SU-DHL-6 (cell line): Measurements from ENCODE around the gene EBF3.

Experiments used
- H2AFZ ChIP-seq: fragments of 200-600 bp; sonication (generic); 2 replicates; pipeline ENCODE4 v1.6.1; 2014; ENCODE audit warnings: low read depth, mild to moderate bottlenecking, moderate library complexity, mixed read lengths, antibody characterized with exemption, low read length; ENCODE audit not compliant: severe bottlenecking
- H3F3A ChIP-seq: fragments of 200-600 bp; shearing (Covaris generic); 2 replicates; pipeline ENCODE4 v1.6.0; 2016; ENCODE audit warnings: antibody characterized with exemption, mild to moderate bottlenecking; ENCODE audit not compliant: insufficient read depth
- H3K27ac ChIP-seq: fragments of 200-600 bp; sonication (generic); 2 replicates; pipeline ENCODE4 v1.5.1; 2016; ENCODE audit warnings: low read depth, mild to moderate bottlenecking, low read length, moderate library complexity, mixed read lengths
- H3K27me3 ChIP-seq: fragments of 200-600 bp; sonication (generic), shearing (Covaris generic); 2 replicates; pipeline ENCODE4 v1.6.0; 2014; ENCODE audit warnings: mild to moderate bottlenecking, low read length
- H3K36me3 ChIP-seq: fragments of 200-600 bp; sonication (generic); 2 replicates; pipeline ENCODE4 v1.6.1; 2014; ENCODE audit warnings: mild to moderate bottlenecking, low read length, mixed read lengths
- H3K4me2 ChIP-seq: fragments of 300-600, 200-600 bp; shearing (Covaris generic), sonication (generic); 2 replicates; pipeline ENCODE4 v1.6.0; 2014; ENCODE audit warnings: low read length, low read depth, mild to moderate bottlenecking; ENCODE audit not compliant: poor library complexity, severe bottlenecking
- H3K4me3 ChIP-seq: fragments of 200-600 bp; sonication (generic); 2 replicates; pipeline ENCODE4 v1.5.1; 2014; ENCODE audit warnings: antibody characterized with exemption, low read length, mild to moderate bottlenecking, mixed read lengths; ENCODE audit not compliant: insufficient read depth, poor library complexity, severe bottlenecking
- H3K79me2 ChIP-seq: fragments of 200-600 bp; sonication (generic); 2 replicates; pipeline ENCODE4 v1.6.1; 2014; ENCODE audit warnings: mild to moderate bottlenecking, low read length, moderate library complexity; ENCODE audit not compliant: insufficient read depth
- H3K9ac ChIP-seq: fragments of 200-600 bp; sonication (generic); 2 replicates; pipeline ENCODE4 v1.7.0; 2014; ENCODE audit warnings: mild to moderate bottlenecking, low read length
- H3K9me2 ChIP-seq: fragments of 200-600 bp; sonication (generic); replicated peaks from 2 replicates; pipeline ENCODE4 v1.6.1; 2014; ENCODE audit warnings: low read length; ENCODE audit not compliant: insufficient read depth
- H3K9me3 ChIP-seq: fragments of 200-600 bp; sonication (generic); 2 replicates; pipeline ENCODE4 v1.6.1; 2014; ENCODE audit warnings: low read length, mixed read lengths; ENCODE audit not compliant: insufficient read depth
- H4K20me1 ChIP-seq: fragments of 200-600 bp; sonication (generic); 2 replicates; pipeline ENCODE4 v1.6.1; 2014; ENCODE audit warnings: low read depth, mild to moderate bottlenecking, antibody characterized with exemption, low read length, moderate library complexity, mixed read lengths
- EZH2phosphoT487 ChIP-seq: fragments of 200-600 bp; sonication (generic), shearing (Covaris generic); conservative IDR thresholded peaks from 2 replicates; pipeline ENCODE4 v1.6.1; 2018; ENCODE audit warnings: mild to moderate bottlenecking, antibody characterized with exemption, low read length, moderate library complexity, mixed read lengths
- TF ChIP-seq, protein P1 (sequence below): fragments of 200-600 bp; sonication (generic); IDR thresholded peaks from one replicate; pipeline ENCODE4 v1.5.1; 2017; ENCODE audit warnings: antibody characterized with exemption, mild to moderate bottlenecking, low read length, moderate library complexity; ENCODE audit not compliant: insufficient read depth, poor library complexity, severe bottlenecking

The EBF3 gene

DNA sequence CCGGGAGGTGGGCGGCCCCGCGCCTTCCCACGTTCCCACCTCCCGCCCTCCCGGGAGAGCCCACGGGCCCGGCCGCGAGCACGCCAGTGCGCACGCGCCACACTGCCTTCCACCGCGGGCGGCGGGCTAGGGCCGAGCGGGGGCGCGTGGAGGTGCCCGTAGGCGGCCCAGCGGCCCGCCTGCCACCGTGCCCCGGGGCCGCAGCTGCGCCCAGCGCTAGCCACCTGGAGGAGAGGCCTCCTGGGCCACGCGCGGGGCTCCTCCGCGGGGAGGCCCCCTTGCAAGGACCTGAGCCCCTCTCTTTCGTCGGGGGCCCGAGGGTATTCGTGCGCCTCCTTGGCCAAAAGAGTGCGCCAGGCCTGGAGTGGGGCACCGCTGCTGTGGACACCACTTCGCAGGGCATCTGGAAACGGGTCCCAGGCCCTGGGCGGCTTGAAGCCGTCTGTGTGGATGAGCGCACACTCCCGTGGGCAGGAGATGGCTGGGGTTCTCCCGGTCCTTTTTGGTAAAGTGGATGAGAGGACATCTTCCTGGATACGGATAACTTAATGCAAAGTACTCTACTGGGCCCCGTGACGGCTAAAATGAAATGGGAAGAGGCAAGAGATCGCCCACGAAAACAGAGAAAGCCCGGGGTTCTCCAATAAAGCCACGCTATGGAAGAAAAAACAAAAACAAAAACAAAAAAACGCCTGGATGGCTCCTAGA is 9.0 kb upstream of the EBF3 start:
- no peak overlapping the region for H3K4me2 ChIP-seq
- no peaks in the 10 kb centered on the region for H3K27me3 ChIP-seq
- H3K36me3 ChIP-seq = no peaks in the 10 kb centered on the region
- H4K20me1 ChIP-seq = no peaks in the 10 kb centered on the region
- no peak overlapping the region for H3K4me3 ChIP-seq
- H3K9me2 ChIP-seq = no peaks in the 10 kb centered on the region
- H3K9me3 ChIP-seq = no peaks in the 10 kb centered on the region
- no peak overlapping the region for H2AFZ ChIP-seq
- no peak overlapping the region for H3K27ac ChIP-seq
- H3K9ac ChIP-seq = no peak overlapping the region
- no peak for TF ChIP-seq EZH2phosphoT487
- TF ChIP-seq, protein P1, sequence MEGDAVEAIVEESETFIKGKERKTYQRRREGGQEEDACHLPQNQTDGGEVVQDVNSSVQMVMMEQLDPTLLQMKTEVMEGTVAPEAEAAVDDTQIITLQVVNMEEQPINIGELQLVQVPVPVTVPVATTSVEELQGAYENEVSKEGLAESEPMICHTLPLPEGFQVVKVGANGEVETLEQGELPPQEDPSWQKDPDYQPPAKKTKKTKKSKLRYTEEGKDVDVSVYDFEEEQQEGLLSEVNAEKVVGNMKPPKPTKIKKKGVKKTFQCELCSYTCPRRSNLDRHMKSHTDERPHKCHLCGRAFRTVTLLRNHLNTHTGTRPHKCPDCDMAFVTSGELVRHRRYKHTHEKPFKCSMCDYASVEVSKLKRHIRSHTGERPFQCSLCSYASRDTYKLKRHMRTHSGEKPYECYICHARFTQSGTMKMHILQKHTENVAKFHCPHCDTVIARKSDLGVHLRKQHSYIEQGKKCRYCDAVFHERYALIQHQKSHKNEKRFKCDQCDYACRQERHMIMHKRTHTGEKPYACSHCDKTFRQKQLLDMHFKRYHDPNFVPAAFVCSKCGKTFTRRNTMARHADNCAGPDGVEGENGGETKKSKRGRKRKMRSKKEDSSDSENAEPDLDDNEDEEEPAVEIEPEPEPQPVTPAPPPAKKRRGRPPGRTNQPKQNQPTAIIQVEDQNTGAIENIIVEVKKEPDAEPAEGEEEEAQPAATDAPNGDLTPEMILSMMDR = no peak
- H3F3A ChIP-seq = no peaks in the 10 kb centered on the region
- no peaks in the 10 kb centered on the region for H3K79me2 ChIP-seq

DNA sequence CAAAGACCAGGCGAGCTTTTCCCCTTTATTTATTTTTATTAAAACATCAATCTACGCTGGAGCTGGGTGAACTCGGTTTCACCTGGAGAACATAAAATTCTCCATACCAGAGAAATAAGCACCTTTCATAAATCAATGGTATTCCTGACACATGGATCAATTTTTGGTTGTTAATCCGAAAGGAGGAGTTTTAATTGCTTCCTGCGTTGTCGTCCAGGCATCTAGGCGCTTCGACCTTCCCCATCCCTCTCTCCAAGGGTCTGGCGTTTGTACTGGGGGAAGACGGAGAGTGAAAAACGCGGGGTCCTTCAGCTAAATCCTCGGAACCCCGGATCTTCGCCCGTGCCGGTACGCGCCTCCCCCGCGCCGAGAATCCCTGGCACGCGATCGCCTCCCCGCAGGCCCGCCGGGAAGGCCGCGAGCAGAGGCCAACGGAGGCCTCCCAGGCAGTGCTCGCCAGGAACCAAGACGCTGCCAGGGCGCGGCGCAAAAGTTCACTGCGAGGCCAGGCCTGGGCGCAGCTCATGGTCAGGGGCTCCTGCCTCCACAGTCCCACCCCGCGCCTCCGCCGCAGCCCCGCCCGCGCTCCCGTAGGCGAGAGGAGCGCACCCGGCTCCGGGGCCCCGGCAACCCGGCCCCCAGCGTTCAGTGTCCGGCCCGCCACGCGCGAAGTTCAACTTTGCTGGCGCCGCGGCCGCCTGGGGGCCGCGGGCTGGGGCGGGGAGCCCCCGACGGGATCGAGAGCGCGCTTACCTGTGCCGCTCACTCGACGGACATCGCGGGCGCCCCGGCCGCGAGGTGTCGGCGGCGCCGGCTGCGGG is 8.3 kb upstream of the EBF3 start:
- H3K9ac ChIP-seq = no peak overlapping the region
- TF ChIP-seq, protein P1 = no peak
- H3K36me3 ChIP-seq = no peaks in the 10 kb centered on the region
- H3K9me3 ChIP-seq = no peaks in the 10 kb centered on the region
- no peak overlapping the region for H2AFZ ChIP-seq
- no peak overlapping the region for H3K4me2 ChIP-seq
- H3K9me2 ChIP-seq = no peaks in the 10 kb centered on the region
- no peaks in the 10 kb centered on the region for H3F3A ChIP-seq
- no peak overlapping the region for H3K27ac ChIP-seq
- H4K20me1 ChIP-seq = no peaks in the 10 kb centered on the region
- H3K27me3 ChIP-seq = no peaks in the 10 kb centered on the region
- no peak overlapping the region for H3K4me3 ChIP-seq
- H3K79me2 ChIP-seq = no peaks in the 10 kb centered on the region

DNA sequence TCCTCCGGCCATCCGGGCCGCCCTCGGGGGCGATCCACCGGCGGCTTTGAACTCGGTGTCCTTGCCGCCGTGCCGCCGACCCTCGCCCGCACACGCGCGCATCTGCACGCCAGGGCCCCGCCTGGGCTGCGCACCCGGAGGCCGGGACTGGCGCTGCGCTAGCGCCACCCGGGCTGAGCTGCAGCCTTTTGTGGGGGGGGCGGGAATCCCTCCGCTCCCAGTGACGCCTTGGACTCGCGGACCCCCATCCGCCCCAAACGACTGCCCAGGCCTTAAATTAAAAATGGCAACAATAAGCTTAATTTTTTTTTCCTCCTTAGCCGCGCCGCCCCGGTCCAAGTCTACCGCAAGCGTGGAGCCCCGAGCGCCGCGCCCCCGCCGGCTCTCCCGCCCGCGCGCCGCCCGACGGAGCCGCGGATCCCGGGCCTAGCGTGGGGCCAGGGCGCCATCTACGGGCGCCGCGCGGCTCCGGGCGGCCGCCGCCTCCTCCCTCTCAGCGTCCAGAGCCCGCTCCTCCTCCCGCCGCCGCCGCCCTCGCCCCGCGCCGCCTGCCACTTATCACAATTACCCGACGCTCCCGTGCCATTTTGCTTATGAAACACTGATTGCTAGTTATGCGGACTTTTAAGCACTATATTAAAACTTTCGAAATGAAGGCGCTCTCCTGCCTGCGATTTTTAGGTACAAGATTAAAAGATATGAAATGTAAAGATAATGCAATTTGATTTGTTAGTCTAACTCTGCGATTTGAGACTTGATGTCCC is 7.5 kb upstream of the EBF3 start:
- Histone ChIP-seq H3F3A (no peaks in the 10 kb centered on the region), H4K20me1 (no peaks in the 10 kb centered on the region), H3K4me3 (no peak overlapping the region), H2AFZ (no peak overlapping the region), H3K27me3 (no peaks in the 10 kb centered on the region), H3K9me2 (no peaks in the 10 kb centered on the region), H3K4me2 (no peak overlapping the region), H3K9ac (no peak overlapping the region), H3K79me2 (no peaks in the 10 kb centered on the region), H3K27ac (no peak overlapping the region), H3K36me3 (no peaks in the 10 kb centered on the region), H3K9me3 (no peaks in the 10 kb centered on the region)
- TF ChIP-seq, protein P1 = no peak
- no peak for TF ChIP-seq EZH2phosphoT487
